UCSD-AML1 (cell line): ENCODE measurements around the gene C17orf78.
"Not testable (repeated sequence)": the region's sequence is repeated elsewhere in the genome, so short reads cannot be mapped to it uniquely, and the experiment has no call there.

ENCODE experiments used
- DNase-seq: peaks from one replicate; lab custom pipeline; 2025; ENCODE audit not compliant: unreplicated experiment; lab: John Stamatoyannopoulos, UW

C17orf78 gene

DNA sequence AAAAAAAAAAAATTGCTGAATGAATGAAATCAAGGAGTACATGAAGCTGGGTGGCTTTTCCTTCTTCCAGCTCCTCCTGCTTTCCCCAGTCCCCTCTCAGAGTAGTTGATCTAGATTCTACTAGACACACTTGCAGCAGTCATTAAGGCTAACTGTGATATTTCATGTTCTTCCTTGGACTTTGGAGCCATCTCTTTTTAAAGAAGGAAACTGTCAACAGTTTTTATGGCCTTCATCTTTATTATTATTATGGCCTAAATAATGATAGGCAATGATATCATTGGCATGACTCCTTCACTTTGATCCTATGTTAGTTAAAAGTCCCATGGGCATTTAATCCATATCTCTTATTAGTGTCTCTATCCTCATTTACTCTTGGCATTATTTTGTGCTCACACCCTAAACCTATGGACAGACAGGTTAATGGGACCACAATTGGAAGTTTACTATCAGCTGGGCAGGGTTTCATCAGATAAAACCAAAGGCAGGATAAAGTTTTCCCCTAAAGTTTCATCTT, 9.7 kb downstream of the C17orf78 start:
- no peak for DNase-seq

DNA sequence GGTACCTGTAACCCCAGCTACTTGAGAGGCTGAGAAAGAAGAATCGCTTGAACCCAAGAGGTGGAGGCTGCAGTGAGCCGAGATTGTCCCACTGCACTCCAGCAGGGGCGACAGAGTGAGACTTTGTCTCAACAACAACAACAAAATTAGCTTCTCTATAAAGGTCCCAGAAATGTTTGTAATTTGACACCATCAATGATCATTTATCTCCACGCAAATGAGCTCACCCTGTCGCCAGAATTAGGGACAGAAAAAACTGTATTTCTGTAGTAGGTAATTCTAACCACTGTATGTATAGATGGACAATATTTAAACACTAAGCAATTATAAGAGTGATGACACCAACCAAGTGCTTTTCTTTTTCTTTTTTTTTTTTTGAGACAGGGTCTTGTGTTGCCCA, 10.7 kb downstream of the C17orf78 start:
- DNase-seq, result no peak

DNA sequence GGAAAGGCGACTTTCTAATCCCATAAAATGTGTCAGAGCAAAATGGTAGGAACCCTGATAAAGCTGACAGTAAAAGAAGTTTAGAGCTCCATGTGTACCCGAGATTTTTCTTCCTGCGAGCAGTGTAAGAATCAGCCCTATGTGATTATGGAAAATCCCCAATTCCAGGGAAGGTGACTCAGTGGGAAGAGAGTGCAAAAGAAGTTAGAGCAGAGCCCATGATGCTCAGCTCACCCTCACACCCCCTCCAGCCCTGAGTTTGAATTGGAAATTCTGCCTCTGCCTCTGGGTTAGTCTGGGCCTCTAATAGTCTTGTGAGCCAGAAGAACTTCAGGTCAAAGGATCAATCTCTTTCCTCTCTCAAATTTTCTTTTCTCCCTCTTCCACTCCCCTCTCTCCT, 12.5 kb downstream of the C17orf78 start:
- no peak for DNase-seq

DNA sequence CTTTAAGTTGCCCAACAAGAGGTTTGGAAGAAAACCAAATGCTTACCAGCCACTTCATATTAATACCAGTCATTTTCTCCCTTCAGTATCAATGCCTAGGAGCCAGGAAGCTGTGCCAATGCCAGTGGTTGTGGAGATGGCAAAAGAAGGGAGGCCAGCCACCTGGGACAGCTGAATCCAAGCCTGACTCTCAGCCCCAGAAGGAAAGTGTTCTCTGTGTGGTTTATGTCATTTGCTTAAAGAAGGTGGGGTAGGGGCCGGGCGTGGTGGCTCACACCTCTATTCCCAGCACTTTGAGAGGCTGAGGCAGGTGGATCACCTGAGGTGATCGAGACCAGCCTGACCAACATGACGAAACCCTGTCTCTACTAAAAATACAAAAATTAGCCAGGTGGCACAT, 13.4 kb downstream of the C17orf78 start:
- no peak for DNase-seq

DNA sequence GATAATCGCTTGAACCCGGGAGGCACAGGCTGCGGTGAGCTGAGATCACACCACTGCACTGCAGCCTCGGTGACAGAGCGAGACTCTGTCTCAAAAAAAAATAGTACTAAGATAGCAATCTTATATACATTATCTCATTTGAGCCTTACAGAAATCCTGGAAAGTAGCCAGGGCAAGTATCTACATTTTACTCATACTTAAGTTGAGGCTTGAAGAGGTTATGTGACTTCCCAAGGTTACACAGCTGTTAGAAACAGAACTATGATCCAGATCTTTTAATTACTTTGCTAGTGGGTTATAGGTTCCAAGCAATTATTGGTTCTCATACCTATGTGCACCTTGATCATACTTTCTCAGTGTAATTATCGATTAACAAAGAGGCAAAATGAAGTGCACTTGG, 15.4 kb downstream of the C17orf78 start:
- DNase-seq, result no peak

DNA sequence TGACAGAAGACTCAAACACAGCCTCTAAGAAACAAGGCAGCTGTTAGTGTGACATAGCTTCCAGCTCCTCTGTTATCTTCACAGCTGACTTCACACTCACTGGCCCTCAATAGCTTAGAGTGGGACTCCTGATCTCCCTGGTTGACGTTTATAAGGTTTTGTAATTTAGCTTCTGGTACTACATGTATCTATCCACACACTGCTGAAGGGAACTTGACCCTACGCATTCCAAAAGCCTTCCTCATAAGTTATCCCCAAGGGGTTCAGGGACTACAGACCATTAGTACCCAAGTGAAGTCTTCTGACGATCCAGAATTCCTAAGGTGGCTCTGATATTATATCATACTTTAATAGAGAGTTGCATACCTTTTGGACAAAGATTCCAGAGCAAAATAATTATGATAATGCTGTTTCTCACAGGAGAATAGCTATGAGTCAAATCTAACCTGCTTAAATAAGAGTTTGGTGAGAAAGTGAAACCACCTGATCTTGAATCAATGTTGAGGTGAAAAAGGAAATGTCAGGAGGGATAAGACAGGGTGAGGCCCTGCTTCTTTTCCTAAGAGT, 16.3 kb downstream of the C17orf78 start:
- DNase-seq, result no peak

DNA sequence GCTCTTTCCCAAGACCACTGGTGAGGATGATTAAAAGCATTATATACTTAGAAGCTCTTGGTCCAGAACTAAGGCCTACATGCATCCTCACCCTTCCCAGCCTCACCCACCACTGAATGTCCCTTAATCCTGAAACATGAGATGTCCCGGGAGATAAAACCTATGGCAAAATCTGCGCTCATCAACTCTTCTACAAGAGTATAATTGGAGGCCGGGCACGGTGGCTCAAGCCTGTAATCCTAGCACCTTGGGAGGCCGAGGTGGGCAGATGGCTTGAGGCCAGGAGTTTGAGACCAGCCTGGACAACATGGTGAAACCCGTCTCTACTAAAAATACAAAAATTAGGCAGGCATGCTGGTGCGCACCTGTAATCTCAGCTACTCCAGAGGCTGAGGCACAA, 17.6 kb downstream of the C17orf78 start:
- no peak for DNase-seq

DNA sequence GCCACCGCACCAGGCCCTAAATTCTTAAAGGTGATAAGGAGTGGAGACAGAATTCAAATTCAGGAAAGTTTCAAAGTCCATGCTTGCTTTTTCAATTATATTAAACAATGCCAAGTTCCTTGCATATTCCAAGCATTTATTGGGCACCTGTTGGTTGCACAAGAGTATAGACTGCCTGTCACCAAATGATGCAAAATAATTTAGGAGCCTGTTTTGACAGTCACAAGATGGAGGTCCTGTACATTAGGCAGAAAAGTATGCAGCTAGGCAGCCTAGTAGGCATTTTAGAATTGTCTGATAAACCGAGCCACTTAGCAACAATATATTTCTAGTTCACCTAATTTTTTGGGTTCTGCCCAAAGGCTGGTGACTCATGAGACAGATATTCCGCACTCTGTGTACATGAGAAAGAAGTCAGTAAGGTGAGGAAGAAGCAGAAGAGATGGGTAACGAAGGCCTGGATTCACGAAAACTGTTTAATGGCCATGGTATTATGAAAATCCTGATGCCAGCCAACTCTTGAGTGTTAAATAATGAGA, 23.5 kb downstream of the C17orf78 start:
- DNase-seq, result no peak

DNA sequence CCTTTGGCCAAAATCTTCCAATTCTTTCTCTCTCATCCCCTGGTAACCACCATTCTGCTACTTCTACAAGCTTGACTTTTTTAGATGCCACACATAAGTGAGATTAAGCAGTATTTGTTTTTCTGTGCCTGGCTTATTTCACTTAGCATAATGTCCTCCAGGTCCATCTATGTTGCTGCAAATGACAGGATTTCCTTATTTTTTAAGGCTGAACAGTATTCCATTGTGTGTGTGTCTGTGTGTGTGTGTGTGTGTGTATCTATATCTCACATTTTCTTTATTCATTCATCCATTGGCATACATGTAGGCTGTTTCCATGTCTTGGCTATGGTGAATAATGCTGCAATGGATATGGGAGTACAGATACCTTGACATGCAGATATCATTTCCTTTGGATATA, 24.7 kb downstream of the C17orf78 start:
- no peak for DNase-seq

DNA sequence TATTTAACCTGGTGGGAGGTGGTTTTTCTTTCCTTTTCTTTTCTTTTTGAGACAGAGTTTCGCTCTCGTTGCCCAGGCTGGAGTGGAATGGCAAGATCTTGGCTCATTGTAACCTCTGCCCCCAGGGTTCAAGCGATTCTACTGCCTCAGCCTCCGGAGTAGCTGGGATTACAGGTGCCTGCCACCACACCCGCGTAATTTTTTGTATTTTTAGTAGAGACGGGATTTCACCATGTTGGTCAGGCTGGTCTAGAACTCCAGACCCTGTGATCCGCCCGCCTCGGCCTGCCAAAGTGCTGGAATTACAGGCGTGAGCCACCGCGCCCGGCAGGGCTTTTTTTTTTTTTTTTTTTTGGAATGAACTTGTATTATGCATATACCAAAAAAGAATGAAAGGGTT, 29.7 kb downstream of the C17orf78 start:
- DNase-seq, result not testable (repeated sequence)

DNA sequence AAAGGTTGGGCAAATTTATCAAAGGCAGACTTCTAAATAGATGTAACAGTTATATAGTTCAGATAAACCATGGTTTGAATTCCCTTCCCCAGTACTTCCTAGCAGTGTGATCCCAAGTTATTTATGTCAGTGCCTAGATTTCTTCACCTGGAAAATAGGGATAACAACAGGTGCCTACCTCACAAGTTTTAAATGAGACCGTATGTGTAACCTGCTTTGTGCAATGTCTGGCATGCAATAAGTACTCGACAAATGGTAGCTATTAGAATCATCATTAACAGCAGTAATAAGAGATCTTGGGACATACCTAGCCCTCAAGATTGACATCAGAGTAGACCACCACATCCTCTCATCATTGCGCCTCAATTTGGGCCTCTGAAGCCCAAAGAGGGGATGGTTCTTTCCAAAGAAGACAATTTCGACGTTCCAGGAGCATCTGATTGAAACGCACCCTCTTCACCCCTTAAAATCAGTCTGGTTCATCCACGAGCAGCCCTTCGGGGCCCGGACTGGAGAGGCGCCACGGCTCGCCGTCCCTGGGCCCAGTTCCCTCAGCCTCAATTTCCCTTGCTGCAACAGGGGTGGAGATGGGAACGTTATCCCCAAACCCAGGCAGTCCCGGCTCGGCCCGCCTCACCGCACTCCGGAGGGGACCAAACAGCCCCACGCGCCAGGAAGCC, 30.3 kb downstream of the C17orf78 start:
- no peak for DNase-seq

DNA sequence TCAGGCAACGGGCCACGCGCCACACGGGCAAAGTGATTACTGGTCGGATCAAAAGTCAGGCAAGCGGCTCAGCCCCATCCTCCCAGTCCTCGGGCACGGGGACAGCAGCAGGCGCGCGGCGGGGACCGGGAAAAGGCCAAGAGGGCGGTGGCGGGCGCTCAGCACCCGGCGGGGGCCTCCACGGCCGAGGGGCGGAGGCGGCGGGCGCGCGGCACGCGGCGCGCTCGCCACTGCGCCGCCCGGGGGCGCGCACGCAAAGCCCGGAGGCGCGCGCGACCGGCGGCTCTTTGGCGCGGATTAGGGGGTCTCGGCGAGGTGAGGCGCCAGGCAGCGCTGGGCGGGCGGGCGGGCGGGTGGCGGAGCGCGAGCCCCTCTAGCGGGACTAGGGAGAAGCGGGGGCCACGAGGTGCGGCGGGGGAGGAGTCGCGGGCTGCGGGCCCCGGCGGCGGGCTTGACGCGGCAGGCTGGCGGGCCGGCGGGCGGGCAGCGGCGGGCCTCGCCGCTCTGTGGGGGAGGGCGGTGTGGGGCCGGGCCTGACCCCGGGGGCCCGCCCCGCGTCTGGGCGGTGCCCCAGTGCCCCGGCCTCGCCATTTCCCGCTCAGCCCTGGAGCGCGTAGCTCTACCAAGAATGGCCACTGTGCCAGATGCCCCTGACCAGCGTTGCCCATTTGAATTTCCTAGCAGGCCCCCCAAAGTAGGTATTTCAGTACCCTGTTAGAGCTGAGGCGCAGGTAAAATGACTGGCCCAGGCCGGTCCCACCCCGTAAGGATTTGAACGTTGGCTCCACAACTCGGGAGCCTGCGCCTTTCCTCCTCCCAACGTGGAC, 31.1 kb downstream of the C17orf78 start, which contains the start of the genes ACACA and TADA2A:
Gene ACACA, minus strand, starts transcription at position 202 of the 827 bp plus-strand sequence. CDS start 537 bp downstream, outside the sequence.
Gene TADA2A, plus strand, starts transcription at position 252 of the 827 bp plus-strand sequence. CDS start 4,480 bp downstream, outside the sequence.
- peak; percentile 88 for DNase-seq

DNA sequence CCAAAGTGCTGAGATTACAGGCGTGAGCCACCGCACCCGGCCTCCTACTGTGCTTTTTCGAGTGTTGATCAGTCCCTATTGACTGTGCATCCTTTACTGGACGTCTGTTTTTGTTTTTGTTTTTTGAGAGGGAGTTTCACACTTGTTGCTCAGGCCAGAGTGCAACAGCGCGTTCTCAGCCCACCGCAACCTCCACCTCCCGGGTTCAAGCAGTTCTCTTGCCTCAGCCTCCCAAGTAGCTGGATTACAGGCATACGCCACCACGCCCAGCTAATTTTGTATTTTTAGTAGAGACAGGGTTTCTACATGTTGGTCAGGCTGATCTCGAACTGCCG, 32.3 kb downstream of the C17orf78 start:
- not testable (repeated sequence) for DNase-seq

DNA sequence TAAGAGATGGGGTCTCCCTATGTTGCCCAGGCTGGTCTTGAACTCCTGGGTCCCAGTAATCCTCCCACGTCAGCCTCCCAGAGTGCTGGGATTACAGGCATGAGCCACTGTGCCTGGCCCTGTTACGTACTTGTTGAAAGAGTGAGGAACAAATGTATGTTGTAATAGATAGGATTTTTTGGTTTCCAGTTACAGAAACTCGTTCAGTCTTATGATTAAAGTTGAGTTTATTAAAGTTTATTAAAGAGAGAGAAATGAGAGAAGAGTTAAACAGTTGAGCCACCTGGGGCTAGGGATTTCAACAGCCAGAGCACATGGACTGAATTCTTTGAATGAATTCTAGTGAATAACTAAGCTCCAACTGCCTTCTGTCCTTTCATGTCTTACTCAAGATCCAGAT, 34.6 kb downstream of the C17orf78 start:
- DNase-seq, result no peak

DNA sequence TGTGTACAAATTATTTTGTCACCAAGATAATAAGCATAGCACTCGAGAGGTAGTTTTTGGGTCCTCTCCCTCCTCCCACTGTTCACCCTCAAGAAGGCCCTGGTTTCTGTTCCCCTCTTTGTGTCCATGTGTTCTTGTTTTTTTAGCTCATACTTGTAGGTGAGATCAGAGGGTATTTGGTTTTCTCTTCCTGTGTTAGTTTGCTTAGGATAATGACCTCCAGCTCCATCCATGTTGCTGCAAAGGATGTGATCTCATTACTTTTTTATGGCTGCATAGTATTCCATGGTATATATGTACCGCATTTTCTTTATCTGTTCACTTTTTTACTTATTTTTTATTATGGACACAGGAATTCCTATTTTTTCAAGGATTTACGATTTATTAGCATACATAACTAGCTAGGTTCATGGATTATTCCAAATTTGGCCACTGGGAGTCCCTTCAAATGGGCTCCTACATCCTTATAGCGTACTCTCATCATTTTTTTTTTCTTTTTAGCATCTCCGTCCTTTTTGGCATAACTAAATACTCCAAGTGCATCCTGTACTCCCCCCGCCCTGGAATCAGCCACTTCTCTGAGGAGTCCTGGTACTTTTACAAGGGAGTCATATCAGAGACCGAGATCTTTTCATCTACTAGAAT, 38.2 kb downstream of the C17orf78 start:
- no peak for DNase-seq

DNA sequence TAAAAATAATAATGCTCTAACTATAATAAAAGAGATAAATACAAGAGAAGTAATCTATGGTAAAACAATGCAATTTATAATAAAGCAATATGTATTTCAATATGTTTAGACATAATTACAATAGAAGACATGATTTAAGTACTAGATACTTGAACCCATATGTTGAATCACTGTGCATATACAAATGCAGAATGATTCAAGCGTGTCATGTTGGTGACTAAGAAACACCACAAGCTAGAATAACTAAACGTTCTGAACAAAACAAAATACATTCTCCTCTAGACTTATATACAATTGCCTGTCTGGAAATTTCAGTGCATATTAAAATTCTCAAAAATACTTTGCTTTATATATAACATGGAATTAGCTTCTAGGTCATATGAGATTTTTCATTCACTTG, 42.1 kb downstream of the C17orf78 start:
- no peak for DNase-seq

DNA sequence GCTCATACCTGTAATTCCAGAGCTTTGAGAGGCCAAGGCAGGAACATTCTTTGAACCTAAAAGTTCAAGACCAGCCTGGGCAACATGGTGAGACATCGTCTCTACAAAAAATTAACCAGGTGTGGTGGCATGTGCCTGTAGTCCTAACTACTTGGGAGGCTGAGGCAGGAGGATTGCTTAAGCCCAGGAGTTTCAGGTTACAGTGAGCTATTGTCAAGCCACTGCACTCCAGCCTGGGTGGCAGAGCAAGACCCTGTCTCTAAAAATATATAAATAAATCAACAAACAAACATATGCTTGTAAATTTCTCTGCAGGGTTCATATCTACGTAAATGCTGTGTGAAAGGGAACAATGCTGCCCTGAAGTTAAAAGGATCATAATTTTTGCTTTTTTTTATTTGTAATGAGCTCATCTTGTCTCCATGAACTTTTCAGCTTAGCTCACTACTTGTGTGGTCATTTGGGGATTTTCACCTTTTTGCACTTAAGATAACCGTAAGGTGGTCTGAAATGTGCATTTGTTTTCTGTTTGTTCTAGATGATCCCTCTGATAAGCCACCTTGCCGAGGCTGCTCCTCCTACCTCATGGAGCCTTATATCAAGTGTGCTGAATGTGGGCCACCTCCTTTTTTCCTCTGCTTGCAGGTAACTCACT, 47.3 kb downstream of the C17orf78 start:
- DNase-seq, result no peak

DNA sequence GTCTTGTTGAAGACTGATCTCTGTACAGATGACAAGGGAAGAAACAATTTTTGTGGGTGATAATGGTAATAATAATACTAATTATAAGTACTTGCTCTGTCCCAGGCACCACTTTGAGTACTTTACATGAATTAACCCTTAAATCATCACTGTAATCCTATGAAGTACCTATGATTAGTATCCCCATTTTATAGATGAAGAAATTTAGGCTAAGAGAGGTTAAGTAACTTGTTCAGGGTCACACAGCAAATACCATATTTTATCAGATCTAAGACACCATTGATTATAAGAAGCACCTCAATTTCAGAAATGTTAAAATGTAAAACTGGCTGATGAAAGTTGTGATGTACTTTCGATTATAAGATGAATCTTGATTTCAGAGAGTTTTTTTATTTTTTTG, 49.5 kb downstream of the C17orf78 start:
- DNase-seq, result no peak

DNA sequence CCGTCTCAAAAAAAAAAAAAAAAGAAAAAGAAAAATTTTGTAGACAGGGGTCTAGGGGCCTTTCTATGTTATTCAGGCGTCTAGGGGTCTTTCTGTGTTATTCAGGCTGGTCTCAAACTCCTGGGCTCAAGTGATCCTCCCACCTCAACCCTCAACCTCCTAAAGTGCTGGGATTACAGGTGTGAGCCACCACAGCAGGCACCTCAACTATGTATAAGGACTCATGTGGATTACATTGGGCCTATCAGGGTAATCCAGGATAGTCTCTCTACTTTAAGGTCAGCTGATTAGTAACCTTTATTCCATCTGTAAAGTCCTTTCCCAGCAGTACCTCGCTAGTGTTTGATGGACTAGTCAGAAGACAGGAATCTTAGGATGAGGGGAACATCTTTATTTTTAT, 53.3 kb downstream of the C17orf78 start:
- no peak for DNase-seq

DNA sequence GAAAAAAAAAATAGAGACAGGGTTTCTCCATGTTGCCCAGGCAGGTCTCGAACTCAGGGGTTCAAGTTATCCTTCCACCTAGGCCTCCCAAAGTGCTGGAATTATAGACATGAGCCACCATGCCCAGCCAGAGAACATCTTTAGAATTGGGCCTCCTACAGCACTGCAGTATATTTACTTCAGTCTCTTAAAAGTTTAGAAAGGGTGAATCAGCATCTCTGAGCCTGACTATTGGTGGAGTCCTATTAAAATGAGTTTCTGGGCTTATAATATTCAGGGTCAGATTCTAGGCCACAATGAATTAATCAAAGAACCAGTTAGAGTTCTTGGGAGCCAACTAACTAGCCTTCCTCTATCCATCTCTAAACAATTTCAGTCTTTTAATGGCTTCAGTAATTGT, 53.7 kb downstream of the C17orf78 start:
- no peak for DNase-seq
